Duodenal mucosa (tissue), 2 donors: Measurements from ENCODE around the gene SLC26A11.

ENCODE experiments used
- H3K27ac ChIP-seq: one replicate; pipeline ENCODE4 v1.7.0; 2013; ENCODE audit warnings: low read depth, low read length
- H3K27me3 ChIP-seq, 2 donors: one replicate each; pipeline ENCODE4 v1.7.0; 2013; ENCODE audit warnings: low read length in 2 of 2, control low read depth in 1 of 2; ENCODE audit not compliant: insufficient read depth in 2 of 2, control insufficient read depth in 1 of 2
- H3K36me3 ChIP-seq, 2 donors: one replicate each; pipeline ENCODE4 v1.7.0; 2013; ENCODE audit warnings: low read length in 2 of 2, control low read depth in 1 of 2; ENCODE audit not compliant: insufficient read depth in 2 of 2, control insufficient read depth in 1 of 2
- H3K4me1 ChIP-seq, 2 donors: one replicate each; pipeline ENCODE4 v1.7.0; 2013; ENCODE audit warnings: low read length in 2 of 2, control low read depth in 1 of 2; ENCODE audit not compliant: insufficient read depth in 2 of 2, control insufficient read depth in 1 of 2
- H3K4me3 ChIP-seq, 2 donors: one replicate each; pipeline ENCODE4 v1.7.0; 2013; ENCODE audit warnings: low read length in 2 of 2, low read depth in 1 of 2
- H3K9ac ChIP-seq, 2 donors: one replicate each; pipeline ENCODE4 v1.7.0; 2013; ENCODE audit warnings: low read length in 2 of 2, low read depth in 1 of 2
- H3K9me3 ChIP-seq, 2 donors: one replicate each; pipeline ENCODE4 v1.7.0; 2013; ENCODE audit warnings: low read length in 2 of 2, control low read depth in 1 of 2; ENCODE audit not compliant: control insufficient read depth in 1 of 2

The SLC26A11 gene

DNA sequence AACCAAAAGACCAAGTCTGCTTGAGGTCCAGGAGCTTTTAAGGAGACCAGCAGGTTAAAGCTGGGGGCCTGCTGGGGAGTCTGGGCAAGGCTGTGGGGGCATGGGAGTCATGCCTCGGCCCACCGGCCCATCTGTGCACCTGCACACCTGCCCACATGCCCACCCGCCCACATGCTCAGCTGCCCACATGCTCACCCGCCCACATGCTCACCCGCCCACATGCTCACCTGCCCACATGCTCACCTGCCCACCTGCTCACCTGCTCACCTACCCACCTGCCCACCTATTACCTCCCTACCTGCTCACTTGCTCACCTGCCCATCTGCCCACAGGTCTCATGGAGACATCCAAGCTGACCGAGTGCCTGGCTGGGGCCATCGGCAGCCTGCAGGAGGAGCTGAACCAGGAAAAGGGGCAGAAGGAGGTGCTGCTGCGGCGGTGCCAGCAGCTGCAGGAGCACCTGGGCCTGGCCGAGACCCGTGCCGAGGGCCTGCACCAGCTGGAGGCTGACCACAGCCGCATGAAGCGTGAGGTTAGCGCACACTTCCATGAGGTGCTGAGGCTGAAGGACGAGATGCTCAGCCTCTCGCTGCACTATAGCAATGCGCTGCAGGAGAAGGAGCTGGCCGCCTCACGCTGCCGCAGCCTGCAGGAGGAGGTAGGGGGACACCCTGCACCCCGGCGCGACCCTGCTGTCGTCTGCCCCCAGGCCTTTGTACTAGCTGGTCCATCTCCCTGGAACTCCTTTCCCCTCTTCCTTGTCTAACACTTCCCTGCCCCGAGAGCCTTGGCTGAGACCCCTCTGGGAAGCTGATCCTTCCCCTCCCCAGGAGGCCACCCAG, 36.4 kb upstream of the SLC26A11 start:
- Histone ChIP-seq H3K9me3 (no peaks in the 10 kb centered on the region), H3K27me3 (no peaks in the 10 kb centered on the region), H3K4me1 (peaks cover 11 to 14% of the 10 kb centered on the region in 2 donors), H3K36me3 (no peaks in the 10 kb centered on the region), H3K9ac (no peak overlapping the region), H3K4me3 (no peak overlapping the region), H3K27ac (no peak overlapping the region)

DNA sequence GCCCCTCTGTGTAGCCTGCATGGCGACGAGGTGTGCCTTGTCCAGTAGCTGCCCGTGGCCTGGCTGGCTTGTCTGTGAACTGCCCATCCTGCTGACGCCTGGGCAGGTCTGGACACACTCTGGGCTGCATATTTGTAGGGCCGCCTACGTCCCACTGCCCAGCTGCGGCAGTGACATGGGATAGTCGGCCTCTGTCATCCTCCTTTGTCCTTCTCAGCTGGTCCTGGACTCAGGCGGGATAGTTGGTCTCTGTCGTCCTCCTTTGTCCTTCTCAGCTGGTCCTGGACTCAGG, 35.9 kb upstream of the SLC26A11 start:
- no peaks in the 10 kb centered on the region for H3K27me3 ChIP-seq
- no peaks in the 10 kb centered on the region for H3K36me3 ChIP-seq
- no peak overlapping the region for H3K27ac ChIP-seq
- H3K9ac ChIP-seq: no peak overlapping the region
- H3K4me1 ChIP-seq: peaks cover 11 to 14% of the 10 kb centered on the region in 2 donors
- no peaks in the 10 kb centered on the region for H3K9me3 ChIP-seq
- no peak overlapping the region for H3K4me3 ChIP-seq

- Histone ChIP-seq H3K9ac (no peak overlapping the region), H3K4me1 (peaks cover 11 to 14% of the 10 kb centered on the region in 2 donors), H3K27ac (no peak overlapping the region), H3K9me3 (no peaks in the 10 kb centered on the region), H3K27me3 (no peaks in the 10 kb centered on the region), H3K4me3 (no peak overlapping the region), H3K36me3 (no peaks in the 10 kb centered on the region)
These were observed 34.3 kb upstream of the SLC26A11 start for GRCh38 chr17:80185968-80186367.

GRCh38 chr17:80187090-80187489, 33.1 kb upstream of the SLC26A11 start:
- no peaks in the 10 kb centered on the region for H3K27me3 ChIP-seq
- H3K27ac ChIP-seq: no peak overlapping the region
- H3K9me3 ChIP-seq: no peaks in the 10 kb centered on the region
- peak overlapping the region; percentile 52 to 55 for H3K4me3 ChIP-seq
- H3K4me1 ChIP-seq: peaks cover 11 to 14% of the 10 kb centered on the region in 2 donors
- H3K9ac ChIP-seq: peak overlapping the region; percentile 3 to 43
- no peaks in the 10 kb centered on the region for H3K36me3 ChIP-seq

GRCh38 chr17:80187515-80187941, 32.7 kb upstream of the SLC26A11 start:
- Histone ChIP-seq H3K4me3 (peak overlapping the region; percentile 52 to 55), H3K9ac (peak overlapping the region; percentile 3 to 43), H3K27ac (no peak overlapping the region)

DNA sequence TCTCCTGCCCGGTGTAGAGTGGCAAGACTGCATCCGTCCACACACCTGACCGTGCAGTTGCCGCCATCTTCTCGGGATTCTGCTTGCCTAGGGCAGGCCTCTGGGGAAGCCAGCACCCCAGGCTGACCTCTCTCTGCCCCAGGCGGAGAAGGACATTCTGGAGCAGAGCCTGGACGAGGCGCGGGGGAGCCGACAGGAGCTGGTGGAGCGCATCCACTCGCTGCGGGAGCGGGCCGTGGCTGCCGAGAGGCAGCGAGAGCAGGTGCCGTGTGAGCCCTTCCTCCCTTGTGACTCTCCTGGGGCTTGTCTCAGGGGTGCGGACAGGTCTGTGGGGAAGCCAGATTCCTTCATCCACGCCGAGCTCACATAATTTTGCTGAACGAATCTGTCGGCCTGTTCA, 30.6 kb upstream of the SLC26A11 start:
- Histone ChIP-seq H3K27me3 (no peaks in the 10 kb centered on the region), H3K9ac (no peak overlapping the region), H3K4me3 (no peak overlapping the region), H3K9me3 (no peaks in the 10 kb centered on the region), H3K27ac (no peak overlapping the region), H3K36me3 (no peaks in the 10 kb centered on the region), H3K4me1 (peaks cover 11 to 14% of the 10 kb centered on the region in 2 donors)

More at GRCh38 chr17:80187515-80187941, 32.7 kb upstream of the SLC26A11 start:
- no peaks in the 10 kb centered on the region for H3K9me3 ChIP-seq
- no peaks in the 10 kb centered on the region for H3K27me3 ChIP-seq
- H3K36me3 ChIP-seq: no peaks in the 10 kb centered on the region
- peaks cover 11 to 14% of the 10 kb centered on the region in 2 donors for H3K4me1 ChIP-seq

DNA sequence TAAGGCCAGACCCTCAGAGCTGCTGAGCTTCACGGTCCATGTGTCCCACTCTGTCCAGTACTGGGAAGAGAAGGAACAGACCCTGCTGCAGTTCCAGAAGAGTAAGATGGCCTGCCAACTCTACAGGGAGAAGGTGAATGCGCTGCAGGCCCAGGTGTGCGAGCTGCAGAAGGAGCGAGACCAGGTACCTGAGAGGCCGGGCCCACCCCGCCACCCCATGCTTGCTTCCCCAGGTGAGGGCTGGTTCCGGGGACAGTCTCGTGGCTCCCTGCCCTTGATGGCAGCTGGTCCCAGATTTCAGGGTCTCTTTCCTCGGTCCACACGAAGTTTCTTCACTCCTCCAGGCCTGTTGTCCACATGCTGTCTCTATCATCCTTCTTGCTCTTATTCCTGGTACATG, 29.5 kb upstream of the SLC26A11 start:
- Histone ChIP-seq H3K27me3 (no peaks in the 10 kb centered on the region), H3K4me3 (no peak overlapping the region), H3K27ac (no peak overlapping the region), H3K4me1 (peaks cover 11 to 14% of the 10 kb centered on the region in 2 donors), H3K36me3 (no peaks in the 10 kb centered on the region), H3K9me3 (no peaks in the 10 kb centered on the region), H3K9ac (no peak overlapping the region)

- Histone ChIP-seq H3K9ac (no peak overlapping the region), H3K27me3 (no peaks in the 10 kb centered on the region), H3K4me3 (no peak overlapping the region), H3K27ac (no peak overlapping the region), H3K9me3 (no peaks in the 10 kb centered on the region), H3K36me3 (no peaks in the 10 kb centered on the region), H3K4me1 (peaks cover 11 to 14% of the 10 kb centered on the region in 2 donors)
These were observed 29.0 kb upstream of the SLC26A11 start for GRCh38 chr17:80191192-80191591.

GRCh38 chr17:80191865-80192661, 28.2 kb upstream of the SLC26A11 start:
- Histone ChIP-seq H3K9ac (no peak overlapping the region), H3K27me3 (no peaks in the 10 kb centered on the region), H3K27ac (no peak overlapping the region), H3K4me3 (no peak overlapping the region), H3K4me1 (peaks cover 11% of the 10 kb centered on the region in 2 donors), H3K9me3 (no peaks in the 10 kb centered on the region), H3K36me3 (no peaks in the 10 kb centered on the region)

- no peak overlapping the region for H3K27ac ChIP-seq
- no peak overlapping the region for H3K9ac ChIP-seq
- no peaks in the 10 kb centered on the region for H3K36me3 ChIP-seq
- H3K4me1 ChIP-seq: no peaks in the 10 kb centered on the region
- no peaks in the 10 kb centered on the region for H3K27me3 ChIP-seq
- no peaks in the 10 kb centered on the region for H3K9me3 ChIP-seq
- no peak overlapping the region for H3K4me3 ChIP-seq
These were observed 25.1 kb upstream of the SLC26A11 start for GRCh38 chr17:80195141-80195540.
